Memory B cell (primary cell): Measurements from ENCODE around the gene UBL5.
"Not testable (repeated sequence)": the region's sequence is repeated elsewhere in the genome, so short reads cannot be mapped to it uniquely, and the experiment has no call there.

ENCODE experiments used
- ATAC-seq: fragments of 150-1000 bp; cut with Tn5 transposase; 2 replicates; pipeline ENCODE4 v1.10.0; 2021; ENCODE audit warnings: low read depth, mild to moderate bottlenecking, moderate library complexity
- DNase-seq, 2 donors: peaks; one replicate each; pipeline ENCODE4 v3.0.0; 2022; ENCODE audit warnings: low spot score in 2 of 2
- H3K27ac Mint-ChIP-seq: one replicate; pipeline ENCODE4 v1.8.0; 2022; ENCODE audit warnings: mild to moderate bottlenecking, moderate library complexity, mixed read lengths
- H3K27me3 Mint-ChIP-seq: one replicate; pipeline ENCODE4 v1.8.0; 2022; ENCODE audit warnings: mixed read lengths
- H3K36me3 Mint-ChIP-seq: one replicate; pipeline ENCODE4 v1.8.0; 2022; ENCODE audit warnings: mild to moderate bottlenecking, mixed read lengths
- H3K4me1 Mint-ChIP-seq: one replicate; pipeline ENCODE4 v1.8.0; 2022; ENCODE audit warnings: mixed read lengths
- H3K4me3 Mint-ChIP-seq: one replicate; pipeline ENCODE4 v1.8.0; 2022; ENCODE audit warnings: mild to moderate bottlenecking, moderate library complexity, mixed read lengths
- H3K9me3 Mint-ChIP-seq: one replicate; pipeline ENCODE4 v1.8.0; 2022; ENCODE audit warnings: mixed read lengths

UBL5 gene

GRCh38 chr19:9834307-9834725, 6.6 kb downstream of the UBL5 start:
- H3K27ac Mint-ChIP-seq: peak overlapping the region; percentile 94
- DNase-seq: no peak
- peak overlapping the region; percentile 98 for H3K4me3 Mint-ChIP-seq
- ATAC-seq: no peak
- no peaks in the 10 kb centered on the region for H3K9me3 Mint-ChIP-seq
- H3K4me1 Mint-ChIP-seq: peaks cover 12% of the 10 kb centered on the region
- H3K27me3 Mint-ChIP-seq: no peaks in the 10 kb centered on the region
- H3K36me3 Mint-ChIP-seq: peaks cover 8% of the 10 kb centered on the region

GRCh38 chr19:9834726-9835506, 7.2 kb downstream of the UBL5 start, which contains the start of gene PIN1:
PIN1 (plus strand) TSS chr19:9835318; CDS start chr19:9835345, 27 bp downstream.
- Mint-ChIP-seq H3K27me3 (no peaks in the 10 kb centered on the region), H3K27ac (peak within 1 kb of the TSS; percentile 94), H3K36me3 (peaks cover 8% of the 10 kb centered on the region), H3K9me3 (no peaks in the 10 kb centered on the region), H3K4me1 (peaks cover 12% of the 10 kb centered on the region), H3K4me3 (peak within 1 kb of the TSS; percentile 98)
- DNase-seq: peak; percentile 97 to 99
- ATAC-seq: peak; percentile 91

GRCh38 chr19:9835507-9835949, 7.8 kb downstream of the UBL5 start:
- peak overlapping the region; percentile 98 for H3K4me3 Mint-ChIP-seq
- peaks cover 12% of the 10 kb centered on the region for H3K4me1 Mint-ChIP-seq
- H3K9me3 Mint-ChIP-seq: no peaks in the 10 kb centered on the region
- ATAC-seq: peak; percentile 2
- H3K27ac Mint-ChIP-seq: peak overlapping the region; percentile 94
- no peaks in the 10 kb centered on the region for H3K27me3 Mint-ChIP-seq
- H3K36me3 Mint-ChIP-seq: peaks cover 8% of the 10 kb centered on the region
- peak in 1 of 2 donors; percentile 7 for DNase-seq

GRCh38 chr19:9836021-9836420, 8.3 kb downstream of the UBL5 start:
- Mint-ChIP-seq H3K27ac (peak overlapping the region; percentile 94), H3K4me3 (peak overlapping the region; percentile 75), H3K9me3 (no peaks in the 10 kb centered on the region), H3K27me3 (no peaks in the 10 kb centered on the region), H3K36me3 (peaks cover 11% of the 10 kb centered on the region), H3K4me1 (peaks cover 12% of the 10 kb centered on the region)
- DNase-seq (no peak), ATAC-seq (no peak)

GRCh38 chr19:9838324-9838723, 10.6 kb downstream of the UBL5 start:
- H3K9me3 Mint-ChIP-seq: no peaks in the 10 kb centered on the region
- no peak for DNase-seq
- H3K36me3 Mint-ChIP-seq: peaks cover 28% of the 10 kb centered on the region
- H3K4me1 Mint-ChIP-seq: peaks cover 19% of the 10 kb centered on the region
- H3K27me3 Mint-ChIP-seq: no peaks in the 10 kb centered on the region
- H3K4me3 Mint-ChIP-seq: no peak overlapping the region
- no peak for ATAC-seq
- no peak overlapping the region for H3K27ac Mint-ChIP-seq

GRCh38 chr19:9839415-9839814, 11.7 kb downstream of the UBL5 start:
- no peak for DNase-seq
- Mint-ChIP-seq H3K9me3 (peaks cover 2% of the 10 kb centered on the region), H3K4me3 (no peak overlapping the region), H3K27ac (no peak overlapping the region), H3K27me3 (no peaks in the 10 kb centered on the region), H3K4me1 (peaks cover 22% of the 10 kb centered on the region), H3K36me3 (peaks cover 34% of the 10 kb centered on the region)
- no peak for ATAC-seq

- no peak for ATAC-seq
- Mint-ChIP-seq H3K4me3 (no peak overlapping the region), H3K27me3 (no peaks in the 10 kb centered on the region), H3K27ac (no peak overlapping the region), H3K4me1 (peaks cover 14% of the 10 kb centered on the region), H3K9me3 (peaks cover 2% of the 10 kb centered on the region), H3K36me3 (peaks cover 48% of the 10 kb centered on the region)
- DNase-seq: no peak
Measured at GRCh38 chr19:9842834-9843625, 15.3 kb downstream of the UBL5 start.

- H3K36me3 Mint-ChIP-seq: peaks cover 47% of the 10 kb centered on the region
Measured at GRCh38 chr19:9843626-9844273, 16.0 kb downstream of the UBL5 start.

GRCh38 chr19:9847087-9847671, 19.5 kb downstream of the UBL5 start:
- ATAC-seq (no peak), DNase-seq (no peak)
- peaks cover 7% of the 10 kb centered on the region for H3K4me1 Mint-ChIP-seq
- no peak overlapping the region for H3K4me3 Mint-ChIP-seq
- H3K9me3 Mint-ChIP-seq: peaks cover 2% of the 10 kb centered on the region
- H3K27me3 Mint-ChIP-seq: no peaks in the 10 kb centered on the region
- H3K36me3 Mint-ChIP-seq: peaks cover 27% of the 10 kb centered on the region
- no peak overlapping the region for H3K27ac Mint-ChIP-seq

More at GRCh38 chr19:9843626-9844273, 16.0 kb downstream of the UBL5 start:
- not testable (repeated sequence) for ATAC-seq, H3K27ac Mint-ChIP-seq, H3K27me3 Mint-ChIP-seq, H3K4me3 Mint-ChIP-seq, H3K9me3 Mint-ChIP-seq, DNase-seq
- peaks cover 14% of the 10 kb centered on the region for H3K4me1 Mint-ChIP-seq

- Mint-ChIP-seq H3K4me1 (peaks cover 7% of the 10 kb centered on the region), H3K9me3 (peaks cover 2% of the 10 kb centered on the region), H3K27ac (no peak overlapping the region), H3K27me3 (no peaks in the 10 kb centered on the region), H3K36me3 (peaks cover 26% of the 10 kb centered on the region), H3K4me3 (no peak overlapping the region)
- no peak for ATAC-seq
- no peak for DNase-seq
Measured at GRCh38 chr19:9848060-9848459, 20.3 kb downstream of the UBL5 start.

- ATAC-seq: no peak
- Mint-ChIP-seq H3K27ac (no peak overlapping the region), H3K36me3 (peaks cover 22% of the 10 kb centered on the region), H3K27me3 (no peaks in the 10 kb centered on the region), H3K4me3 (no peak overlapping the region), H3K9me3 (peaks cover 2% of the 10 kb centered on the region), H3K4me1 (peaks cover 7% of the 10 kb centered on the region)
- no peak for DNase-seq
Measured at GRCh38 chr19:9848762-9849161, 21.0 kb downstream of the UBL5 start.

GRCh38 chr19:9849791-9850190, 22.1 kb downstream of the UBL5 start:
- peaks cover 5% of the 10 kb centered on the region for H3K4me1 Mint-ChIP-seq
- peaks cover 2% of the 10 kb centered on the region for H3K9me3 Mint-ChIP-seq
- no peak for DNase-seq
- no peak overlapping the region for H3K4me3 Mint-ChIP-seq
- peaks cover 18% of the 10 kb centered on the region for H3K36me3 Mint-ChIP-seq
- no peak for ATAC-seq
- no peak overlapping the region for H3K27ac Mint-ChIP-seq
- H3K27me3 Mint-ChIP-seq: no peaks in the 10 kb centered on the region

- no peak for ATAC-seq
- no peak overlapping the region for H3K4me3 Mint-ChIP-seq
- no peak overlapping the region for H3K27ac Mint-ChIP-seq
- no peaks in the 10 kb centered on the region for H3K27me3 Mint-ChIP-seq
- DNase-seq: no peak
- H3K36me3 Mint-ChIP-seq: peaks cover 12% of the 10 kb centered on the region
- peaks cover 2% of the 10 kb centered on the region for H3K9me3 Mint-ChIP-seq
- H3K4me1 Mint-ChIP-seq: peaks cover 5% of the 10 kb centered on the region
Measured at GRCh38 chr19:9850235-9850959, 22.7 kb downstream of the UBL5 start.
